HCT116 (cell line): Measurements from ENCODE around the gene PKP1.

Experiments
- ATF3 ChIP-seq: IDR thresholded peaks from 2 replicates; pipeline ENCODE4 v1.6.1; 2012
- CTCF ChIP-seq, 3 experiments: fragments of 200-600 bp in 1 of 3; sonication (generic) in 1 of 3; IDR thresholded peaks in 2 of 3; conservative IDR thresholded peaks in 1 of 3; 2 replicates each; pipeline ENCODE4 v1.5.1; 2012 to 2017; ENCODE audit warnings: low read depth in 2 of 3, low read length in 2 of 3, antibody characterized with exemption in 1 of 3, borderline replicate concordance in 1 of 3, control low read depth in 1 of 3, mild to moderate bottlenecking in 1 of 3, mixed read lengths in 1 of 3, mixed run types in 1 of 3, moderate library complexity in 1 of 3; ENCODE audit not compliant: insufficient read depth in 1 of 3
- ELF1 ChIP-seq: IDR thresholded peaks from 2 replicates; pipeline ENCODE4 v1.6.1; 2012; ENCODE audit warnings: low read depth, borderline replicate concordance
- EZH2 ChIP-seq: fragments of 200-600 bp; sonication (generic); IDR thresholded peaks from 2 replicates; pipeline ENCODE4 v1.6.1; 2017; ENCODE audit warnings: antibody characterized with exemption, mixed run types
- JUND ChIP-seq: IDR thresholded peaks from 2 replicates; pipeline ENCODE4 v1.6.1; 2012
- POLR2A ChIP-seq: IDR thresholded peaks from 2 replicates; pipeline ENCODE4 v1.7.0; 2011; ENCODE audit warnings: borderline replicate concordance; ENCODE audit not compliant: insufficient read depth, insufficient read length; ENCODE audit errors: extremely low read depth
- POLR2AphosphoS5 ChIP-seq: IDR thresholded peaks from 2 replicates; pipeline ENCODE4 v1.6.1; 2011; ENCODE audit warnings: mild to moderate bottlenecking, low read depth, low read length, moderate library complexity
- YY1 ChIP-seq: IDR thresholded peaks from 2 replicates; pipeline ENCODE4 v1.6.1; 2011; ENCODE audit warnings: low read length, low read depth, moderate library complexity, mild to moderate bottlenecking; ENCODE audit not compliant: insufficient replicate concordance; ENCODE audit errors: extremely low read depth
- TF ChIP-seq, protein P1 (sequence below): IDR thresholded peaks from 2 replicates; pipeline ENCODE4 v1.6.1; 2012

GRCh38 chr1:201259476-201260235, 23.6 kb upstream of the PKP1 start:
- TF ChIP-seq CTCF (IDR thresholded peaks at IDR 0.05 in 2 of 3, conservative IDR thresholded peaks at IDR 0.05 in 1 of 3; ENCODE audit: borderline replicate concordance in 1 of 3, insufficient read depth in 1 of 3, low read depth in 2 of 3, low read length in 2 of 3) (peak in 1 of 3 experiments; percentile 32; a peak in 2 of 6 replicates), ELF1 (no peak; the same call in 1 of the 2 replicates), JUND (no peak), POLR2A (peak; percentile 38), POLR2AphosphoS5 (peak; percentile 79), EZH2 (no peak), ATF3 (no peak), YY1 (no peak)
- TF ChIP-seq, protein P1, sequence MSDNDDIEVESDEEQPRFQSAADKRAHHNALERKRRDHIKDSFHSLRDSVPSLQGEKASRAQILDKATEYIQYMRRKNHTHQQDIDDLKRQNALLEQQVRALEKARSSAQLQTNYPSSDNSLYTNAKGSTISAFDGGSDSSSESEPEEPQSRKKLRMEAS = peak; percentile 76
